Caco-2 (cell line): ENCODE results near the gene ARHGEF16. TPM values are rescaled to one million over a fixed set of nuclear protein-coding genes. Genes with fewer than 3 reads are reported as not detected.

Source experiments
- BruUV-seq: library from RNA; stranded (reverse); fragments of 400-500 nt; replicated peaks from 2 replicates; lab custom pipeline; 2021; lab: Mats Ljungman, UMichigan
- CTCF ChIA-PET: fragments of 300-600 bp; sonication (Branson Sonifier 250); formaldehyde crosslinking; loops from one replicate; lab custom pipeline; 2022; ENCODE audit warnings: antibody characterized with exemption; lab: Charles Lee
- POLR2A ChIA-PET: fragments of 300-600 bp; sonication (Branson Sonifier 250); formaldehyde crosslinking; loops from one replicate; lab custom pipeline; 2022; ENCODE audit warnings: antibody characterized with exemption; lab: Charles Lee
- DNase-seq, 2 experiments: peaks; one replicate each; pipeline versions ENCODE4 v3.0.0 to v3.0.0-alpha.2; 2020 to 2022
- H3K27me3 ChIP-seq: replicated peaks from 2 replicates; pipeline ENCODE4 v1.6.0; 2011; ENCODE audit warnings: low read length; ENCODE audit not compliant: control insufficient read depth, insufficient read depth
- H3K36me3 ChIP-seq: 2 replicates; pipeline ENCODE4 v1.5.1; 2011; ENCODE audit warnings: low read length; ENCODE audit not compliant: control insufficient read depth, insufficient read depth
- H3K4me1 ChIP-seq: fragments of 250-450 bp; sonication (Bioruptor Pico); 2 replicates; pipeline ENCODE4 v1.5.1; 2020; ENCODE audit warnings: mild to moderate bottlenecking
- H3K4me3 ChIP-seq: 2 replicates; pipeline ENCODE4 v1.5.1; 2011; ENCODE audit warnings: low read depth, mild to moderate bottlenecking, control low read depth, low read length
- H3K9me3 ChIP-seq: fragments of 250-450 bp; sonication (Bioruptor Pico); 2 replicates; pipeline ENCODE4 v1.5.1; 2020; ENCODE audit warnings: mild to moderate bottlenecking, moderate library complexity
- H3K27ac Mint-ChIP-seq: one replicate; pipeline ENCODE4 v1.8.0; 2022; ENCODE audit warnings: mixed read lengths; ENCODE audit not compliant: unreplicated experiment
- H3K27me3 Mint-ChIP-seq: one replicate; pipeline ENCODE4 v1.8.0; 2022; ENCODE audit warnings: mixed read lengths; ENCODE audit not compliant: insufficient read depth, unreplicated experiment
- H3K36me3 Mint-ChIP-seq: one replicate; pipeline ENCODE4 v1.8.0; 2022; ENCODE audit warnings: mild to moderate bottlenecking, mixed read lengths; ENCODE audit not compliant: insufficient read depth, unreplicated experiment
- H3K4me1 Mint-ChIP-seq: one replicate; pipeline ENCODE4 v1.8.0; 2022; ENCODE audit warnings: low read depth, mixed read lengths; ENCODE audit not compliant: unreplicated experiment
- H3K4me3 Mint-ChIP-seq: one replicate; pipeline ENCODE4 v1.8.0; 2022; ENCODE audit warnings: mild to moderate bottlenecking, moderate library complexity, mixed read lengths; ENCODE audit not compliant: unreplicated experiment
- H3K9me3 Mint-ChIP-seq: one replicate; pipeline ENCODE4 v1.8.0; 2022; ENCODE audit warnings: mixed read lengths; ENCODE audit not compliant: unreplicated experiment
- intact Hi-C: fragments of 100-400 bp; cut with micrococcal nuclease; formaldehyde crosslinking; loops from one replicate; pipeline ENCODE4 v1.10.0; 2022; ENCODE audit not compliant: unreplicated experiment
- total RNA-seq: library from RNA; stranded (reverse); gene quantifications from 2 replicates; pipeline ENCODE4 v1.2.3, GENCODE V29; 2022
- TF ChIP-seq, protein P1 (sequence below), 2 experiments: fragments of 200-600 bp in 1 of 2; IDR thresholded peaks; 1 replicate in 1 of 2; 2 replicates in 1 of 2; pipeline versions ENCODE4 v1.5.1 to v1.8.0; 2011 to 2022; ENCODE audit warnings: antibody characterized with exemption in 1 of 2, control low read depth in 1 of 2, inconsistent platforms in 1 of 2, low read depth in 1 of 2, low read length in 1 of 2, mild to moderate bottlenecking in 1 of 2, moderate library complexity in 1 of 2; ENCODE audit not compliant: insufficient read depth in 1 of 2, severe bottlenecking in 1 of 2, unreplicated experiment in 1 of 2

ARHGEF16 gene
- total RNA-seq, 1 experiment from 2014 or later: 40.6 TPM

DNA sequence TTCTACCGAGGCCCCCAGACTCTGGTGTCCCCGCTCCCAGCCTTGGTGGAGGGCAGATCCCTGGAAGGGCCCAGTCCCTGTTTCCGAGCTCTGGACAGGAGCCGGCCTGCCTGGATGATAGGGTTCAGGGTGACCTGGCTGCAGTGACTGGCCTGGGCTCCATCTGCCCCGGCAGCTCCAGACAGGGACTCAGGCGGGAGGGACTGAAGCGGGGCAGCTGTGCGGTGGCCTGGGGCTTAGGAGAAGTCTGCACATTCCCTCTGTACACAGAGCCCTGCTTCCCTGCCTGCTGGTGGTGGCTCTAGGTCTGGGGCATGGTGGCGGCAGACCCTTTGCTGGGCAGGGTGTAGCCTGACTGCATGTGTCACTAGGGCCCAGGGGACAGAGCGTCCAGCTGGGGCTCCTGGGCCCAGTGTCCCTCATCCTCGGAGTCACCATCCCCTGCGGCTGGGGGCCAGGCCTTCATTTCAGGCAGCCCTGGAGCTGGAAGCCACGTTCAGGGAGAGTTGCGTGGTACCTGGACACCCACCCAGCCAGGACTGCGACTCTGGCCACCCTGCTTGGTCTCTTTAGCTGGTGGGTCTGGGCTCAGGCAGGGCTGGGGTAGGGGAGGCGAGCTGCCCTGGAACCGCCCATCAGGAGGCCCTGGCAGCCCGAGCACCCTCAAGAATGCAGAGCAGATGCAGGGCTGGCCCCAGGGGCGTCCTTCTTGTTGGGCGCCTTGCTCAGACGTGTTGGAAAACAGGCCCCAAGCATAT lies 9.6 kb downstream of the ARHGEF16 start:
- H3K4me3 ChIP-seq: no peak overlapping the region
- peaks cover 43% of the 10 kb centered on the region for H3K36me3 Mint-ChIP-seq
- intact Hi-C loops: no loop called here
- H3K27me3 ChIP-seq: no peaks in the 10 kb centered on the region
- no peaks in the 10 kb centered on the region for H3K27me3 Mint-ChIP-seq
- H3K27ac Mint-ChIP-seq: no peak overlapping the region
- DNase-seq: peak in 1 of 2 experiments; percentile 20
- H3K4me1 ChIP-seq: peaks cover 26% of the 10 kb centered on the region
- TF ChIP-seq, protein P1, sequence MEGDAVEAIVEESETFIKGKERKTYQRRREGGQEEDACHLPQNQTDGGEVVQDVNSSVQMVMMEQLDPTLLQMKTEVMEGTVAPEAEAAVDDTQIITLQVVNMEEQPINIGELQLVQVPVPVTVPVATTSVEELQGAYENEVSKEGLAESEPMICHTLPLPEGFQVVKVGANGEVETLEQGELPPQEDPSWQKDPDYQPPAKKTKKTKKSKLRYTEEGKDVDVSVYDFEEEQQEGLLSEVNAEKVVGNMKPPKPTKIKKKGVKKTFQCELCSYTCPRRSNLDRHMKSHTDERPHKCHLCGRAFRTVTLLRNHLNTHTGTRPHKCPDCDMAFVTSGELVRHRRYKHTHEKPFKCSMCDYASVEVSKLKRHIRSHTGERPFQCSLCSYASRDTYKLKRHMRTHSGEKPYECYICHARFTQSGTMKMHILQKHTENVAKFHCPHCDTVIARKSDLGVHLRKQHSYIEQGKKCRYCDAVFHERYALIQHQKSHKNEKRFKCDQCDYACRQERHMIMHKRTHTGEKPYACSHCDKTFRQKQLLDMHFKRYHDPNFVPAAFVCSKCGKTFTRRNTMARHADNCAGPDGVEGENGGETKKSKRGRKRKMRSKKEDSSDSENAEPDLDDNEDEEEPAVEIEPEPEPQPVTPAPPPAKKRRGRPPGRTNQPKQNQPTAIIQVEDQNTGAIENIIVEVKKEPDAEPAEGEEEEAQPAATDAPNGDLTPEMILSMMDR (IDR thresholded peaks at IDR 0.05; ENCODE audit: insufficient read depth in 1 of 2, low read depth in 1 of 2, low read length in 1 of 2, severe bottlenecking in 1 of 2, unreplicated experiment in 1 of 2): no peak
- H3K4me3 Mint-ChIP-seq: no peak overlapping the region
- H3K4me1 Mint-ChIP-seq: peaks cover 18% of the 10 kb centered on the region
- H3K9me3 ChIP-seq: no peaks in the 10 kb centered on the region
- H3K9me3 Mint-ChIP-seq: no peaks in the 10 kb centered on the region
- ChIA-PET POLR2A (no interaction called here), CTCF (interaction anchor here (1.5 kb wide), 1 partner anchor 11 kb away, joined by 5 read pairs; no protein-coding TSS in a partner anchor)
- peaks cover 1% of the 10 kb centered on the region; the same call in 1 of the 2 replicates for H3K36me3 ChIP-seq
- BruUV-seq: no TSS peak

DNA sequence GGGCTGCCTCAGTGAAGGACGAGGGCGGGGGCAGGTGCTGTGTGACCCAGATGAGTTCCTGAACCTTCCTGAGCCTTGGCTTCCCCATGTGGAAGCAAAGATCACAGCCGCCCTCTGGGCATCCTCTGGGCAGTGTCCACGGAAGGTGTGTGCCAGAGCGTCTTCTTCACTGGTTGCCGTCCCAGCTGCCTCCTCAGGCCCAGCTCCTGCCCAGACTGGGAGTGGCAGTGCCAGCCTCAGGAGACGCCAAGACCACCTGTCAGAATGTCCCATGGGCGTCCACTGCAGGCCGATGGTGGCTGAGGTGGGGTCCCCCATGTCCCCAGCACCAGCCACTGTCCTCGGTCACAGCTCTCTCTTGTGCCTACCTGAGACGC lies 10.2 kb downstream of the ARHGEF16 start:
- Histone ChIP-seq H3K4me1 (peaks cover 20% of the 10 kb centered on the region), H3K36me3 (peaks cover 1% of the 10 kb centered on the region; the same call in 1 of the 2 replicates), H3K27me3 (no peaks in the 10 kb centered on the region), H3K9me3 (no peaks in the 10 kb centered on the region), H3K4me3 (no peak overlapping the region)
- Mint-ChIP-seq H3K27me3 (no peaks in the 10 kb centered on the region), H3K4me3 (no peak overlapping the region), H3K4me1 (peaks cover 14% of the 10 kb centered on the region), H3K36me3 (peaks cover 38% of the 10 kb centered on the region), H3K27ac (no peak overlapping the region), H3K9me3 (no peaks in the 10 kb centered on the region)
- intact Hi-C loops: no loop called here
- POLR2A ChIA-PET: no interaction called here
- BruUV-seq: no TSS peak
- CTCF ChIA-PET: no interaction called here
- TF ChIP-seq, protein P1 (IDR thresholded peaks at IDR 0.05; ENCODE audit: insufficient read depth in 1 of 2, low read depth in 1 of 2, low read length in 1 of 2, severe bottlenecking in 1 of 2, unreplicated experiment in 1 of 2): no peak
- no peak for DNase-seq

DNA sequence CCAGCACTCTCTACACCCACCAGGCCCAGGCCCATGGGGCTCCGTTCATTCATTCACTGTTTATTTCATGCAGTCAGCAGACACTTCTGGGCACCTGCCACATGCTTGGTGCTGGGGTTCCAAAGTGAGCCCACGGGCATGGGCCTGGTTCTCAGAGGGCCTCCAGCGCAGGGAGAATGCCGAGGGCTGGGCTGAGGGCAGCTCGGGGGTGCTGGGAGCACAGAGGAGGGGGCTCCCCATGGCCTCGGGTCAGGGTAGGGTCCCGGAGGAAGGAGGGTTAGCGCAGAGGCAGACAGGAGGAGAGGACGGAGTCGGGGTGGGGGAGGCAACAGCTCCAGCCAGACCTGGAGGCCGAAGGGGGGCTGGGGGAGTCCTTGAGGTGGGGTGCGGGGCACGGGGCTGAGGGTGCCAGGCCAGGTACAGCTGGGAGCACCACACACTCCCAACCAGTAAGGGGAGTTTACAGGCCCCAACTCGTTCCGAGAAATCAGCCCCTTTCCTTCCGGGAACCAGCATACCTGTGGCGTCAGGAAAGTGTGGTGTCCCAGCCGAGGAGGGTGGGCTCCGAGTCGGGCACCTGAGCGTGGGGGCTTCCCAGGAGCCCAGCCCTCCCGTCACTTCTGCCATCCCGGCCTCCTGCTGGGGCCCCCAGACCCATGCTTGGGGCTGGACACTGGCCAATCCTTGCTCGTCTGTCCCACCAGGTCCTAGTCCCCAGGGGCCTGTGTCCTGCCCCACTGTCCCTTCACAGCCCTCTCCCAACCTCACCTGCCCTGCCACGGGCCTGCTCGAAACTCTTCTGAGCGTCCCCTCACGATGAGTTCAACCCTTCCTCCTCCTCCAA lies 10.8 kb downstream of the ARHGEF16 start:
- peaks cover 1% of the 10 kb centered on the region; the same call in 1 of the 2 replicates for H3K36me3 ChIP-seq
- no TSS peak for BruUV-seq
- H3K27ac Mint-ChIP-seq: no peak overlapping the region
- peaks cover 11% of the 10 kb centered on the region for H3K4me1 Mint-ChIP-seq
- no peak overlapping the region for H3K4me3 Mint-ChIP-seq
- peaks cover 14% of the 10 kb centered on the region for H3K4me1 ChIP-seq
- DNase-seq: peak in 1 of 2 experiments; percentile 23
- H3K9me3 Mint-ChIP-seq: no peaks in the 10 kb centered on the region
- H3K36me3 Mint-ChIP-seq: peaks cover 34% of the 10 kb centered on the region
- no peaks in the 10 kb centered on the region for H3K9me3 ChIP-seq
- H3K27me3 Mint-ChIP-seq: no peaks in the 10 kb centered on the region
- H3K4me3 ChIP-seq: no peak overlapping the region
- TF ChIP-seq, protein P1 (IDR thresholded peaks at IDR 0.05; ENCODE audit: insufficient read depth in 1 of 2, low read depth in 1 of 2, low read length in 1 of 2, severe bottlenecking in 1 of 2, unreplicated experiment in 1 of 2): no peak
- ChIA-PET CTCF (no interaction called here), POLR2A (no interaction called here)
- intact Hi-C loops: no loop called here
- no peaks in the 10 kb centered on the region for H3K27me3 ChIP-seq
